ENCODE measurements around the gene TMEM139.

TMEM139 gene

DNA sequence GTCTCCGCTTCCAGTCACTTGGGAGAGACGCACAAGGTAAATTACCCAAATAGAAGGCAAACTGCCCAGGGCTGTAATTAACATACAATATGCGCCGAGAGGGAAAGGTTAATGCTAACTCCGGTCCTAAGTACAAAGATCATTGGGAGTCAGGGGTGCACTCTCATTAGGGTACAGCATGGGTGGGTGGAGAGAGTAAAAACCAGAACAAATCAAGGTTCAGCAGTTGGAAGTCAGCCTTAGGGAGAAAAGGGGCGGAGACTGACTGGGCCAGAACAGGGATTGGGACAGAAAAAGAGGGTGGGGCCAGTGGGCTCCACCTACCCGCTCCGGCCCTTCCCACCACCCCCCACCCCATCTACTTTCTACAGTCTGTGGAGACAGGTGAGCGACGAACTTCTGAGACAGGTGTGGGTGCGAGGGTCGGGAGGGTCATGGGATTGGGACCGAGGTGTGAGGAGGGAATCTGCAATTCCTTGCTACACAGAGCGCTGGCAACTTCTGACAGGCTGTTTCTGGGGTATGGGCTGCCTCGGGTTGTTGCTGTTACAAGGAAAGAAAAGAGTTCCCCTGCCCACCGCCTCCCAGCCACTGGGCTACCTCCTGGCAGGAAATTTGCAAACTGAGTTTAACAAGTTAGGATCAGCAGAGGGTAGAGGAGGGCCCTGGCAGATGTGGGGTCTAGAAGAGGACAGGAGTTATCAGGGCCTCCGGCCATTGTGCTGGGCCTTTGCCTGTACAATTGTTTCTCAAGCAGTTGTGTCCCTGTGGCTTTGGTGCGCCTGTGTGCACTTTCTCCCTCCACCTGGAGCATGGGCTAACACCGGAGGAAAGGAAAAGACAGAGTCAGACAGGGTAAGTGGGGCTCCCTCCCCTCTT lies at the start of gene TMEM139:
TSS of gene TMEM139 (plus strand) at position 368 of the 879 bp plus-strand sequence. CDS start 1,000 bp downstream, outside the sequence.
- DNase-seq: peak in 1 of 3 experiments; percentile 28

- DNase-seq: no peak
Observed at GRCh38 chr7:143235561-143235960, 49.2 kb upstream of the TMEM139 start.

- DNase-seq: no peak
Observed at GRCh38 chr7:143236408-143236990, 48.3 kb upstream of the TMEM139 start.

DNA sequence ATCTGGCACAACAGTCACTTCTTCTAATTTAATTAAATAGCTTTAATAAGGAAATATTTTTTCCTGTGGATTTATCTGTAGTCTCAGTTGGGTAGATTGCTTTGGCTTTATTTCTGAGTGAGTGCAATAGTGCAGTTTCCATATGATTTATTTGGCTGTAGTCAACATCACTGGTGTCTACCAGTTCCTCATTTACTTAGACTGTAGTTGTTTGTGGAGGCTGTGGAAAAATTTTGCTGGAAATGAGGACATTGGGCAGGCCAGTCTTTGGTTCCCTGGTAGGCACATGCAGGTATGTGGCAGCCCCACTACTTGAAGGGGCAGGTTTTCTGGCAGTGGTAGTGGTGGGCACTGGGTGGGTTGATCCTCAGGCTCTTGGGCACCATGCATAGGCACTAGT lies 47.4 kb upstream of the TMEM139 start:
- DNase-seq: no peak

GRCh38 chr7:143238289-143238980 lies 46.3 kb upstream of the TMEM139 start:
- DNase-seq: no peak

GRCh38 chr7:143239813-143240212 lies 44.9 kb upstream of the TMEM139 start:
- DNase-seq: no peak

DNA sequence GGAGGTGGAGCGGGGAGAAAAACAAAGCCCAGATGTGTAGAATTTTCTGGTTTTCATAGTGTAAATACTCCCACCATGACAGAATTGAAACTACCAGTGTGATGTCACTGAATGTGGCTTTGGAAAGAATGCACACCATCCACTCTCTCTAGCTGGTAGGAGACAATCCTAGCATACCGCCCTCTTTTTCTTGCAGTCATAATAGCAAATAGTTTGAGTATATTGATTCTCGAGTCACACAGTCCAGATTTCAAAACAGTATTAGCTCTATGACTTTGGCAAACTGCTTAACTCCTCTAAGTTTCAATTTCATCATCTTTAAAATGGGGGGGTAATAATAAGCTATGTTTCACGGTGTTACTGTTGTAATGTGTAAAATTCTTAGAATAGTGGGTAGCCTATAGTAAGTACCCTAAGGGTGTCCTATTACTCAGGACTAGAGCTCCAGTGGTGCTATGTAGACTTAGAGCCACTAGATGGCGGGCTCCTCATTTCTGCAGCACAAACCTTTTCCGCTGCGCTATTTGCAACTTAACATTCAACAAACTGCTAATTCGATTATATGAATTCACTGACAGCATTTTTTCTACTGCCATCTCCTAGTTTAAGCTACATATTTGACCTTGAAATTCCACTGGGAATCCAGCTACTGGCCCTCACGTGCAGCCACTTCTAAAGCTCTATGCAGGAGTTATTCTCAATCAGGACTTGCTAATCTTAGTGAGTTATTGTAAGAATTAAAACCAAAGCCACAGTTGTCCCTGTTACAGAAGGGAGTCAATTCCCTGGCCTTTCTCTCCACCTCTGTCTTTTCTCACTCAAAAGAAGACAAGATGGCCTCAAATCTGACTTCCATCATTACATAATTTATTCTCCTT lies 44.2 kb upstream of the TMEM139 start:
- peak; percentile 58 to 83 (median 66) for DNase-seq

DNA sequence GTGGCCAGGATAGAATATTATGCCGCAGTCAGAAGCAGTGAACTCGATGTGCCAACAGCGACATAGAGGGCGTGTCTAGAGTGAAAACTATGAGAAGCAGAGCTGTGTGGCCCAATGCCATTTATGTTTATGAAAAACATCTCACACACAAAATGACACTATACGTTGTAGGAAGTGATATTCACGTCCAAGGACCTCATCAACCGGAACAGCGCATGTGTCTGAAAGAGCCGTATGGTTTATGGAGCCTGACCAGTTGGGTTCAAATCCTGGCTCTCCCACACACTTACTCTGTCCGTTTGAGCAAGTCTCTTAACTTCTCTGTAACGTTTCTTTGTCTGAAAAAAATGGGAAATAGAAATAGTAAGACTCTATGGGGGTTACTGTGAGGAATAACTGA lies 42.5 kb upstream of the TMEM139 start:
- DNase-seq: no peak

DNA sequence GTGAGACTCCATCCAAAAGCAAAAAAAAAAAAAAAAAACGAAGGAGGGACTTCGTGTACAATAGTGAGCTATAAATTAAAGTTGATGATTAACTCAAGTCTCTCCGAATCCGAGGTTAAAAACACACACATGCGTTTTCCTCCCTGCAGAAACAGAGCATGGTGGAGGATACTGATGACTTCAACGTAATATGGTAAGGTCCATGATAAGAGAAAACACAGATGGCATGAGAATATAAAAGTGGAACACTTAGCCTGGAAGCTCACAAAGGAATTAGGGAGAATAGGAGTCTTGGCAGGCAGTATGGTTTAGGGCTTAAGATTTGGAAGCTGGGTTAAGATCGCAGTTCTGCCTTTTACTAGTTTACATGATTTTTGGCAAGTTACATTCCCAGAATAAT lies 41.6 kb upstream of the TMEM139 start:
- no peak for DNase-seq

DNA sequence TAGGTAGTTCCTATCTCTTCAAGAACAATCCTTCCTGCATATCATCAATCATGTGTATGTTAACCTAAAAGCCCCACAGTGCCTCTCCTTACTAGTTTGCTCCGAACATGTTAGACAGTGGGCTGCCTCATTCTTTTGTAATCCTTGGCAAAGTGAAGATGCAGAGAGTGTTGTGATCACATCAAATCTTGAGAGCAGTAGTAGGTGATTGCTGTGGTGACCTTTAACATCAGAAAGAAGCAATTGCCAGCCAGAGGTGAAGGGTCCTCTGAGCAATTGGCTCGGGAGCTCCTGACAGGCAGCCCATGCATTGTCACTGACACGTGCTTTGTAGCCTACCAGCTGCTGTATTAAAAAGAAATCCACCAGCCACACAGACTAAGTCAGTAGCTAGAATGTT lies 41.1 kb upstream of the TMEM139 start:
- DNase-seq: no peak

GRCh38 chr7:143244321-143244720 lies 40.4 kb upstream of the TMEM139 start:
- no peak for DNase-seq

DNA sequence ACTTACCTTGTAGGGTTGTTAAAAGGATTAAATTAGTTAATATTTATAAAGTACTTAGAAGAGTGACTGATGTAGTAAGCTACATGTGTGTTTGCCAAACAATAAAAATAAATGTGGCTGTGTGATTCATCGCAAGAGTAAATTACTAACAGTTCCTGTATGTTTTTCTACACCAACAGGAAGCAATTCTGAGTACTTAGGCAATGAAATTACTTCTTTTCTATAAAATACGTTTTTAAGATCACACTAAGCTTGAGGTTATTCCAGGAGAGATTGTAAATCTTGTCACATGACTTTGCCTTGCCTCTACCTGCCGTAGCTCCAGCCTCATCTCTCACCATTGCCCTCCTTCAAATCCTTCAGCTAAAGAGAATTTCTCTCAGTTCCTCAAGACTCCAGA lies 39.6 kb upstream of the TMEM139 start:
- DNase-seq: no peak

DNA sequence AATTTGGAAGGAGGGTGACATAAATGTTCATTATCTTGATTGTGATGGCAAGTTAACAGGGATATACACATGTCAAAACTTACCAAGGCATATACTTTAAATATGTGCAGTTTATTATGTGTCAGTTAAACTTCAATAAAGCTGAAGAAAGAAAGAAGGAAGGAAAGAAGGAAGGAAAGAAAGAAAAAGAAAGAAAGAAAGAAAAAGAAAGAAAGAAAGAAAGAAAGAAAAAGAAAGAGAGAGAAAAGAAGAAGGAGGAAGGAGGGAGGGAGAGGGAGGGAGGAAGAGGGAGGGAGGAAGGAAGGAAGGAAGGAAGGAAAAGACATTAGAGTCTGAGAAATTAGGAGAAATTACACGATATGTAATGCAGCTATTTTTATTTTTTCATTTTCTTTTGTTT lies 37.4 kb upstream of the TMEM139 start:
- DNase-seq: no peak

GRCh38 chr7:143248761-143249354 lies 35.9 kb upstream of the TMEM139 start:
- DNase-seq: no peak

GRCh38 chr7:143250199-143250598 lies 34.6 kb upstream of the TMEM139 start:
- no peak for DNase-seq

GRCh38 chr7:143250822-143251221 lies 33.9 kb upstream of the TMEM139 start:
- DNase-seq: no peak

- DNase-seq: no peak
Observed at GRCh38 chr7:143252006-143252405, 32.8 kb upstream of the TMEM139 start.

DNA sequence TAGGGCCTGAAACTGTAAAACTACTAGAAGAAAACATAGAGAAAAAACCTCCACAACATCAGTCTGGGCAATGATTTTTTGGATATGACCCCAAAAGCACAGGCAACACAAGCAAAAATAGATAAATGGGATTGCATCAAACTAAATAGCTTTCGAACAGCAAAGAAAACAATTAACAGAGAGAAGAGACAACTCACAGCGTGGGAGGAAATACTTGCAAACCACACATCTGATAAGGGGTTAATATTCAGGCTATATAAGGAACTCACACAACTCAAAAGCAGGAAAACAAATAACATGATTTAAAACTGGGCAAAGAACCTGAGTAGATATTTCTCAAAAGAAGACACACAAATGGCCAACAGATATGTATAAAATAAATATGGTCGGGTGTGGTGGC lies 29.2 kb upstream of the TMEM139 start:
- no peak for DNase-seq

DNA sequence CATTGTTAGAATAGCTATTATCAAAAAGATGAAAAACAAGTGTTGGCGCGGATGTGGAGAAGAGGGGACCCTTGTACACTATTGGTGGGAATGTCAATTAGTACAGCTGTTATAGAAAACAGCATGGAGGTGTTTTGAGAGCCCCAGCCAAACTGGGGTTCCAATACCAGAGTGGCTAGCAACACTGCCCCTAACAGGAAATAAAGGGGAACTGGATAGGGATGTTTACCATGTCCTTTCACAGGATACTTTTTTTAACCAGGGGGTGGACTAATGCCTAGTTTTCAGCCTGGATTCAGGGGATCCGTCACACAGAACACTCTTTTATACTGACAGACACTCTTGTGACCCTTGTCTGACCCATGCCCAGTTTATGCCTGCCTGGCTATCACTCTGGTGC lies 28.4 kb upstream of the TMEM139 start:
- no peak for DNase-seq

DNA sequence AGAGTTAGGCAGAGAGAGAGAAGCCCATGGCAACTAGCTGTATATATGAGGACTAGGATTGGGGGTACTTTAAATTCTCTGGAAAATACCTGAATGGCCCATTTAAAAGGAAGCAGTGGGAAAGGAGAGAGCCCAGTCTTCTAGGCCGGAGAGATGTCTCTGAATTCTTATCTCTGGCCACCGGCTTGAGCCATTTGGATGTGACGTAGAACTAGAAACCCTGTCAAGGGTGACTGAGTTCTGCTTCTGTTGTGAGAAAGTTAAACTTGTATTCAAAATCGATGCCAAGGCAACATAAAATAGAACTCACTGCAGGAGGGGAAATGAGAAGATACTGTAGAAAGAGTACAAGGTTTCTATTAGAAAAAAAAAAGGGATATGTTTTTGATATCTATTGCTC lies 27.8 kb upstream of the TMEM139 start:
- no peak for DNase-seq

- DNase-seq: no peak
Observed at GRCh38 chr7:143257501-143257900, 27.3 kb upstream of the TMEM139 start.

GRCh38 chr7:143258831-143259230 lies 25.9 kb upstream of the TMEM139 start:
- no peak for DNase-seq
